Gastroesophageal sphincter (tissue), 4 donors: ENCODE measurements around the gene DGUOK. TPM values are rescaled to one million over a fixed set of nuclear protein-coding genes. Genes with fewer than 3 reads are reported as not detected.

Experiments used
- ATAC-seq: fragments of 150-250 bp; one replicate; pipeline ENCODE4 v1.9.1; 2016; ENCODE audit warnings: mild to moderate bottlenecking, moderate library complexity
- H3K27ac ChIP-seq, 4 donors: fragments of 200-600 bp; sonication (generic) in 3 of 4; 1 replicate in 3 of 4; 2 replicates in 1 of 4; pipeline ENCODE4 v1.5.1; 2016 to 2019
- H3K27me3 ChIP-seq: fragments of 200-600 bp; sonication (generic); one replicate; pipeline ENCODE4 v1.5.1; 2019
- H3K36me3 ChIP-seq, 2 donors: fragments of 200-600 bp; sonication (generic); one replicate each; pipeline ENCODE4 v1.5.1; 2019; ENCODE audit warnings: control low read depth in 1 of 2
- H3K4me1 ChIP-seq, 3 donors: fragments of 200-600 bp; sonication (generic); 1 replicate in 2 of 3; 2 replicates in 1 of 3; pipeline ENCODE4 v1.5.1; 2016 to 2019; ENCODE audit warnings: control low read depth in 2 of 3
- H3K4me3 ChIP-seq, 2 donors: fragments of 200-600 bp; sonication (generic); one replicate each; pipeline ENCODE4 v1.5.1; 2019; ENCODE audit warnings: mild to moderate bottlenecking in 1 of 2, moderate library complexity in 1 of 2
- H3K9me3 ChIP-seq, 3 donors: fragments of 200-600 bp; sonication (generic); one replicate each; pipeline ENCODE4 v1.5.1; 2017 to 2019; ENCODE audit warnings: control low read depth in 2 of 3
- CTCF ChIP-seq, 4 experiments: fragments of 200-600 bp in 2 of 4; fragments of 450-650 bp in 2 of 4; sonication (generic) in 1 of 4; IDR thresholded peaks; one replicate each; pipeline ENCODE4 v1.5.1; 2017 to 2019; ENCODE audit warnings: antibody characterized with exemption in 4 of 4, mild to moderate bottlenecking in 2 of 4, moderate library complexity in 2 of 4
- EP300 ChIP-seq: sonication (generic); formaldehyde crosslinking; IDR thresholded peaks from one replicate; pipeline ENCODE4 v1.6.1; 2017; ENCODE audit warnings: antibody characterized with exemption, mild to moderate bottlenecking
- POLR2A ChIP-seq, 2 donors: fragments of 450-650 bp; IDR thresholded peaks; one replicate each; pipeline ENCODE4 v1.6.1; 2017; ENCODE audit warnings: antibody characterized with exemption in 2 of 2, mild to moderate bottlenecking in 2 of 2, moderate library complexity in 1 of 2
- POLR2AphosphoS5 ChIP-seq: sonication (generic); formaldehyde crosslinking; IDR thresholded peaks from one replicate; pipeline ENCODE4 v1.6.1; 2017; ENCODE audit warnings: antibody characterized with exemption
- WGBS, 2 donors: methylation state at CpG; one replicate each; pipeline ENCODE4 v1.1.5; 2018; ENCODE audit warnings: low coverage in 1 of 2; 5-methylcytosine and 5-hydroxymethylcytosine counted together
- total RNA-seq, 4 donors: library from RNA; depleted of rRNA; stranded (reverse); fragments of >200 nt; gene quantifications; one replicate each; pipeline ENCODE4 v1.1.0, GENCODE V29; 2016

DGUOK gene
- total RNA-seq, 4 donors from 2014 or later: 32.6 to 61.3 (median 38.6) TPM

- WGBS, 2 donors: 83 to 89% methylated on average over 7 to 8 of the region's 8 CpGs
- Histone ChIP-seq H3K36me3 (no peaks in the 10 kb centered on the region), H3K9me3 (no peaks in the 10 kb centered on the region), H3K27ac (no peak overlapping the region), H3K27me3 (no peaks in the 10 kb centered on the region), H3K4me1 (peaks cover 0 to 21% (median 10%) of the 10 kb centered on the region in 3 donors), H3K4me3 (no peak overlapping the region)
- no peak for ATAC-seq
- TF ChIP-seq CTCF (IDR thresholded peaks at IDR 0.05): no peak
- TF ChIP-seq EP300: no peak
- no peak for TF ChIP-seq POLR2A (IDR thresholded peaks at IDR 0.05)
Measured at GRCh38 chr2:73968357-73968937, 41.8 kb downstream of the DGUOK start.

DNA sequence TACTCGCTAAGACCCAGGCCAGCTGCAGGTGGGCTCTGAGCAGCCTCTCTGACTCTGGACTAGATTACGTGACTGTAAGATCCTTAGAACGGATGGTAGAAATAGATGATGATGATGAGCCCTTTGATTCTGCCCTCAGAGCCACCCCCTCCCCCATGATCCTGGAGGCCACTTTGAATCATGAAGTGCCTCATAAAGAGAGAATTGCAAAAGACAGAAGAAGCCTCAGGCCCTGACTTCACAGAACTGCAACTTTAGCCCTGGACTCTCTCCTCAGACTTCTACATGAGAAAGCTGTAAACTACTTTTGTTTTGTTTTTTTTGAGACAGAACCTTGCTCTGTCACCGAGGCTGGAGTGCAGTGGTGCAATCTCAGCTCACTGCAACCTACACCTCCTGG, 42.7 kb downstream of the DGUOK start:
- TF ChIP-seq EP300: no peak
- TF ChIP-seq POLR2A (IDR thresholded peaks at IDR 0.05): no peak
- no peak for TF ChIP-seq CTCF (IDR thresholded peaks at IDR 0.05)
- no peak for TF ChIP-seq POLR2AphosphoS5
- Histone ChIP-seq H3K36me3 (no peaks in the 10 kb centered on the region), H3K9me3 (no peaks in the 10 kb centered on the region), H3K4me1 (peaks cover 0 to 21% (median 10%) of the 10 kb centered on the region in 3 donors), H3K4me3 (no peak overlapping the region), H3K27ac (no peak overlapping the region), H3K27me3 (no peaks in the 10 kb centered on the region)
- WGBS, 2 donors: 63 to 69% methylated on average over 2 of the region's 4 CpGs
- no peak for ATAC-seq

- Histone ChIP-seq H3K27ac (peak overlapping the region in 1 of 4 donors; percentile 49), H3K9me3 (no peaks in the 10 kb centered on the region), H3K4me1 (peaks cover 0 to 21% (median 10%) of the 10 kb centered on the region in 3 donors), H3K27me3 (no peaks in the 10 kb centered on the region), H3K36me3 (no peaks in the 10 kb centered on the region), H3K4me3 (no peak overlapping the region)
- TF ChIP-seq POLR2A (IDR thresholded peaks at IDR 0.05): no peak
- TF ChIP-seq EP300: no peak
- TF ChIP-seq POLR2AphosphoS5: no peak
- no peak for TF ChIP-seq CTCF (IDR thresholded peaks at IDR 0.05)
- WGBS, 2 donors: 59 to 74% methylated on average over 6 of the region's 6 CpGs
- no peak for ATAC-seq
Measured at GRCh38 chr2:73970141-73970803, 43.6 kb downstream of the DGUOK start.

- WGBS, 2 donors: 24 to 46% methylated on average over 3 to 5 of the region's 7 CpGs
- Histone ChIP-seq H3K4me3 (no peak overlapping the region), H3K4me1 (peaks cover 0 to 21% (median 10%) of the 10 kb centered on the region in 3 donors), H3K27me3 (no peaks in the 10 kb centered on the region), H3K9me3 (no peaks in the 10 kb centered on the region), H3K36me3 (no peaks in the 10 kb centered on the region), H3K27ac (peak overlapping the region in 2 of 4 donors; percentile 10 to 49)
- TF ChIP-seq POLR2A (IDR thresholded peaks at IDR 0.05): no peak
- TF ChIP-seq CTCF (IDR thresholded peaks at IDR 0.05): no peak
- TF ChIP-seq EP300: no peak
- TF ChIP-seq POLR2AphosphoS5: peak; percentile 31
- peak; percentile 41 for ATAC-seq
Measured at GRCh38 chr2:73970850-73971471, 44.3 kb downstream of the DGUOK start.
